ENCODE results near the gene AKR1B1.

AKR1B1 gene

DNA sequence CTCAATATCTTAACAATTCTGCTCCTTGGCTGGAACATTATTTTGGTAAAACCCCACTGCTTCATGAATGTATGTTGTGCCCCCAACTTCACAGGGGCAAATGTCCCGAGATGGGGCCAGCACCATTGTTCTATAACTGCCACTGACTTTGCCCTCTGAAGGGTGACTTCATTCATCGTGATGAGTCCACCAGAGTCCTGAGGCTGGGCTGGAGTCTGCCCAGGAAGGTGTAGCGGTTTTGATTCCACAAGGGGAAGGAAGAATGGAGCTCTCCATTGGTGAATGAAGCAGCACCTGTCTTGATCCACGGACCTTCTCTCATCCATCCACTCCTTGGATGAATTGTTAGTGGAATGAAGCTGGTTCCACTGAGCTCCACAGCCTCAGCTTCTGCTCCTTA lies 18.4 kb downstream of the AKR1B1 start:
- H3K27ac ChIP-seq, result no peak overlapping the region

DNA sequence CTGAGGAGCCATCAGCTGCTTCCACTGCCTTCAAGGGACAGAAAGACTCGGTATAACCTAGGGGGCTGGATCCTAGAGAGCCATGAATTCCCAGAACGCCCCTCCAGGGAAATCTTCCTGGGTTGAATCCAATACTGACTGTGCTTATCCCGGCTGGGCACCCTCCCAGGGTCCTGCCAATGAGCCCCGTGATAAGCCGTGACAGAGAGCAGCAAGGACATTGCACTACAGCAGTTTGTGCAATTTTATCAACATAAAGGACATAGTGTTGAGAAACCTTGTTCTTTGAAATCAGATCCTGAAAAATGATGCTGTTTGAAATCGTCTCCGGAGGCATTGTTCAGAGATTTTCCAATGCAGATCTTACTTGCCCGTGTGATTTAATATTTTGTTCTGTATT lies 18.8 kb downstream of the AKR1B1 start:
- TF ChIP-seq, protein P1, sequence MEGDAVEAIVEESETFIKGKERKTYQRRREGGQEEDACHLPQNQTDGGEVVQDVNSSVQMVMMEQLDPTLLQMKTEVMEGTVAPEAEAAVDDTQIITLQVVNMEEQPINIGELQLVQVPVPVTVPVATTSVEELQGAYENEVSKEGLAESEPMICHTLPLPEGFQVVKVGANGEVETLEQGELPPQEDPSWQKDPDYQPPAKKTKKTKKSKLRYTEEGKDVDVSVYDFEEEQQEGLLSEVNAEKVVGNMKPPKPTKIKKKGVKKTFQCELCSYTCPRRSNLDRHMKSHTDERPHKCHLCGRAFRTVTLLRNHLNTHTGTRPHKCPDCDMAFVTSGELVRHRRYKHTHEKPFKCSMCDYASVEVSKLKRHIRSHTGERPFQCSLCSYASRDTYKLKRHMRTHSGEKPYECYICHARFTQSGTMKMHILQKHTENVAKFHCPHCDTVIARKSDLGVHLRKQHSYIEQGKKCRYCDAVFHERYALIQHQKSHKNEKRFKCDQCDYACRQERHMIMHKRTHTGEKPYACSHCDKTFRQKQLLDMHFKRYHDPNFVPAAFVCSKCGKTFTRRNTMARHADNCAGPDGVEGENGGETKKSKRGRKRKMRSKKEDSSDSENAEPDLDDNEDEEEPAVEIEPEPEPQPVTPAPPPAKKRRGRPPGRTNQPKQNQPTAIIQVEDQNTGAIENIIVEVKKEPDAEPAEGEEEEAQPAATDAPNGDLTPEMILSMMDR (IDR thresholded peaks at IDR 0.05), result no peak
- no peak for TF ChIP-seq ZFX (IDR thresholded peaks at IDR 0.05; ENCODE audit: borderline replicate concordance)
- no peak overlapping the region for H3K27ac ChIP-seq

More for the DNA sequence above, 18.4 kb downstream of the AKR1B1 start:
- no peak for TF ChIP-seq ZFX (IDR thresholded peaks at IDR 0.05; ENCODE audit: borderline replicate concordance)
- TF ChIP-seq, protein P1 (IDR thresholded peaks at IDR 0.05), result no peak

DNA sequence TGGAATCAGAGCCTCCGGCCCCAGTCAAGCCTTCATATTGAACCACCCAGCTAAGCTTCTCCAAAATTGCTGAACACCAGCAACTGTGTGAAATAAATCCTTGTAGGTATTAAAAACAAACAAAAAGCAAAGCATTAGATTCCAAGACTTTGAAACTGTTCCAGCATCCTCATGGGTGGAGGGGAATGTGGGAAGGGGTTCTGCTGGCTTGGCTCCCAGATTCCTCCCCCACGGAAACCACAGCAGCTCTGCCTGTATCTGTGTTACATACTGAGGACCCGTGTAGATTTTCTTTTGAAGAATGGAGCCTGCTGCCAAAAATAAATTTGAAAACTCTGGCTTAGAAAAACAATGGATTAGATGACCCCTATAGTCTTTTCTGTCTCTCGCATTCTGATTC lies 20.0 kb downstream of the AKR1B1 start:
- TF ChIP-seq, protein P1 (IDR thresholded peaks at IDR 0.05), result no peak
- TF ChIP-seq ZFX (IDR thresholded peaks at IDR 0.05; ENCODE audit: borderline replicate concordance), result no peak
- H3K27ac ChIP-seq, result no peak overlapping the region

DNA sequence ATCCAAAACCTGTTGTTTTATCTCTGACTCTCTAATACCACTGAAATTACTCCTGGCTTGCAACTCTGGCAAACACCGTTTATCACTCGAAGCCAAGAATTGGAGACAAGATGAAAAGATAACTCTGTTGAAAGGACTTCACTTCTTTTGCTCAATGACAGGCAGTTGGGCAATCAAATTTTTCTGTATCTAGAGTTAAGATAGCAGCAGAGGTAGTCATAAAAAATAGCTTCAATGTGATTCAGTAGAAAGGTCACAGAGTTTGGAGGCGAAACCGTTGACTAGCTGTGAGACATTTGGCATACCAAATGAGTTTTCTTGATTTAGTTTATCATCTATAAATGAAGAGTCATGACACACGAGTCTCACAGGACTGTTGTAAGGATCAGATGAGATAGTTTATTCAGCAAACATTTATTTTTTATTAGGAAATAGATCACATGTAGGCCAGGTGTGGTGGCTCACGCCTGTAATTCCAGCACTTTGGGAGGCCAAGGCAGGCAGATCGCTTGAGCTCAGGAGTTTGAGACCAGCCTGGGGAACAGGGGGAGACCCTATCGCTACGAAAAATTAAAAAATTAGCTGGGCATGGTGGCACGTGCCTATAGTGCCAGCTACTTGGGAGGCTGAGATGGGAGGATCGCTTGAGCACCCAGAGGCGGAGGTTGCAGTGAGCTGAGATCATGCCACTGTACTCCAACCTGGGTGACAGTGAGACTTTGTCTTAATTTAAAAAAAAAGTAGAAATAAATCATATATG lies 23.6 kb downstream of the AKR1B1 start:
- no peak overlapping the region for H3K27ac ChIP-seq
- TF ChIP-seq, protein P1 (IDR thresholded peaks at IDR 0.05), result no peak
- no peak for TF ChIP-seq ZFX (IDR thresholded peaks at IDR 0.05; ENCODE audit: borderline replicate concordance)

DNA sequence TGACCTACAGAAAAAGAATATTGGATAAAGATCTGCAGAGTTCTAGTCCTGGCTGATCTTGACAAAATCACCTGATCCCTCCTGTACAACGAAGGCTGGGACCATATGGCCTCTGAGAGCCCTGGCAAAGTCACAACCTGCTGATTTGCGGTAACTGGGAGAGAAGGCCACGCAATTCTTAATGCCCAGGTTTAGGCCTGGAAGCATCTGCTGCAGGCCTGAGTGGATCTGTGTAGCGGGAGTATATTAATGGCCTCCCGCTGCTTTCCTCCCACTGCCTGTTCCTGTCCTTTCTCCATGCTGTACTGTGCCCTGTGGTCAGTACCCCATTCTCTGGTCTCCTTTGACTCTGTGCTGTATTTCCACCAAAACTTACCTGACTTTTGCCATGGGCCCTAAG lies 24.2 kb downstream of the AKR1B1 start:
- no peak for TF ChIP-seq ZFX (IDR thresholded peaks at IDR 0.05; ENCODE audit: borderline replicate concordance)
- no peak overlapping the region for H3K27ac ChIP-seq

DNA sequence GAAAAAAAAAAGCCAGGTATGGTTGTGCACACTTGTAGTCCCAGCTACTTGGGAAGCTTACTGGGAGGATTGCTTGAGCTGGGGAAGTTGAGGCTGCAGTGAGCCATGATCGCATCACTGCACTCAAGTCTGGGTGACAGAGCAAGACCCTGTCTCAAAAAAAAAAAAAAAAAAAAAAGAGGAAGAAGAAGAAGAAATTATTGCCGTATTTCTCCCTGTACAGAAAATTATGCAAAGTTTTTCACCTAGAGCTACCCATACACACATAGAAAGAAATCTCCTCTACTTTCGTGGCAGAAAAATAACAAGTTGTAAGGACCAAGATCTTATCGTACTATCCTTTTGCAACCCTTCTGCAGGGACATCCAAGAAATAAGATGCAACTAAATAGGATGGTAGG lies 25.5 kb downstream of the AKR1B1 start:
- no peak overlapping the region for H3K27ac ChIP-seq
- TF ChIP-seq ZFX (IDR thresholded peaks at IDR 0.05; ENCODE audit: borderline replicate concordance), result no peak
- TF ChIP-seq, protein P1 (IDR thresholded peaks at IDR 0.05), result no peak

DNA sequence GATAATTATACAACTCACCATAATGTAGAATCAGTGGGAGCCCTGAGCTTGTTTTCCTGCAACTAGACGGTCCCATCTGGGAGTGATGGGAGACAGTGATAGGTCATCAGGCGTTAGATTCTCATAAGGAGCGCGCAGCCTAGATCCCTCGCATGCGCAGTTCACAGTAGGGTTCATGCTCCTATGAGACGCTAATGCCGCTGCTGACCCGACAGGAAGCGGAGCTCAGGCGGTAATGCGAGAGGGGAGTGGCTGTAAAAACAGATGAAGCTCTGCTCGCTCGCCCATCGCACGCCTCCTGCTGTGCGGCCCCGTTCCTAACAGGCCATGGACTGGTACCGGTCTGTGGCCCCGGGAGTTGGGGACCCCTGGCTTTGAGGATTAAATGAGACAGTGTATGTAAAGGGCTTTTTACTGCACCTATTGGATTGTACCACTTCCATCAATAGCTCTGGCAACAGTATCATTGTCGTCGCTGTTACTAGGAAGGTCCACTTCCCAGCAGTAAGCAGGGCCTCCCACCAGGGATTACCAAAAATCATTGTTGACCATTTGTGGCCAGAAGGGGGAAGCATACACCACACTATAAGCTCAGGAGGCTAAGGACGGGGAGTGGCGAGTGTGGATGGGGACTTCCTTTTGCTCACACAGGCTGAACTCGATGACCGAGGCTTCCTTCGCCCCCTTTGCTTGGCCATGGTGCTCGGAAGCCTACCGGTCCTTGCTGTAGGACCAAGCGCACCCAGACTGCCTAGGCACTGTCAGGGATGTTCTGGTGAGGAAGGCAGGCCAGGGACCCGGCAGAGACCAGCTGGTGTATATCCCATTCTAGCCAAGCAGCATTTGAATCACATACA lies 26.4 kb downstream of the AKR1B1 start:
- peak overlapping the region; percentile 46 for H3K27ac ChIP-seq
- TF ChIP-seq, protein P1 (IDR thresholded peaks at IDR 0.05), result peak; percentile 88
- TF ChIP-seq ZFX (IDR thresholded peaks at IDR 0.05; ENCODE audit: borderline replicate concordance), result no peak

All from 22Rv1 (cell line).